HUES6 (cell line): ENCODE data around the gene ZG16B.

Experiments
- H3K27ac ChIP-seq: 2 replicates; pipeline ENCODE4 v1.7.0; 2013; ENCODE audit warnings: low read depth, mild to moderate bottlenecking, low read length, inconsistent platforms
- H3K27me3 ChIP-seq: 2 replicates; pipeline ENCODE4 v1.6.1; 2013; ENCODE audit warnings: low read length; ENCODE audit not compliant: control insufficient read depth, insufficient read depth
- H3K36me3 ChIP-seq: 2 replicates; pipeline ENCODE4 v1.6.1; 2013; ENCODE audit warnings: low read length; ENCODE audit not compliant: control insufficient read depth, insufficient read depth
- H3K4me1 ChIP-seq: 2 replicates; pipeline ENCODE4 v1.6.1; 2013; ENCODE audit warnings: low read length; ENCODE audit not compliant: control insufficient read depth, insufficient read depth
- H3K4me3 ChIP-seq: 2 replicates; pipeline ENCODE4 v1.5.1; 2013; ENCODE audit warnings: low read depth, low read length
- H3K9ac ChIP-seq: one replicate; pipeline ENCODE4 v1.6.1; 2013; ENCODE audit warnings: mild to moderate bottlenecking, low read length
- H3K9me3 ChIP-seq: 2 replicates; pipeline ENCODE4 v1.6.1; 2013; ENCODE audit warnings: low read depth, low read length; ENCODE audit not compliant: control insufficient read depth, insufficient read depth

The ZG16B gene

DNA sequence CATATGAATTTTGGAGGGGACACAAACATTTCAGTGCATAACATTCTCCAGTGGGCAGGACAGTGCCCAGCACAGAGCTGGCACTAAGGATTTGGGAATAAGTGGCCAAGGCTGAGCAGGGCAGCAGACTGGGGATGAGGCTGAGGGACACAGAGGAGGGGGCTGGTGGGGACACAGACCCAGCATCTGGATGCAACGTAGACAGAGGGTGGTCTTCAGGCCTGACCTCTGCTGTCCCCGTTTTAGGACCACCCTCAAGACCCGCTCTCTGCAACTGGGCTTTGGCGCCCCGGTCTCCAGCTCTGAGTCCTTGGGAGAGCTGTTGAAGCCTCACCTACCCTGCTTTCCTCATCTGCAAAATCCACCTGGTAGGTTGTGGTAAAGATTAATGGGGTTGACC is 39.5 kb upstream of the ZG16B start:
- Histone ChIP-seq H3K9me3 (no peaks in the 10 kb centered on the region), H3K36me3 (no peaks in the 10 kb centered on the region), H3K27me3 (peaks cover 20% of the 10 kb centered on the region), H3K4me3 (no peak overlapping the region), H3K27ac (no peak overlapping the region), H3K9ac (no peak overlapping the region), H3K4me1 (0 out of 2 replicates have a peak, but pooled peaks cover 7% of the 10 kb centered on the region)

DNA sequence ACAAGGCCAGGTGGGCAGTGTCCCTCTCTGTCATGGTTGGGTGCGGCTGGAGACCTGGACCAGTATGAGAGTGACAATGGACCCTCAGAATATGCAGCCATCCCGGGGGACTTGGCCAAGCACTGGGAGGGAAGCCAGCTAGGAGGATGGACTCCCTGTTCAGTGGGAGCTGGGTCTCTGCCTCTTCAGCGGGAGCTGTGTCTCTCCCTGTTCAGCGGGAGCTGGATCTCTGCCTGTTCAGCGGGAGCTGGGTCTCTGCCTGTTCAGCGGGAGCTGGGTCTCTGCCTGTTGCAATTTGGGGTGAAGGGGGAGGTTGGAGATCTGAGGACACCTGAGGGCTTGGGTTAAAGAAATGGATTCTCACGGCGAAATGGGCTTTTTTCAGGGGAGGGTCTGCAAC is 38.9 kb upstream of the ZG16B start:
- Histone ChIP-seq H3K9ac (no peak overlapping the region), H3K4me1 (0 out of 2 replicates have a peak, but pooled peaks cover 2% of the 10 kb centered on the region), H3K4me3 (no peak overlapping the region), H3K27ac (no peak overlapping the region), H3K36me3 (no peaks in the 10 kb centered on the region), H3K27me3 (peaks cover 15% of the 10 kb centered on the region), H3K9me3 (no peaks in the 10 kb centered on the region)

DNA sequence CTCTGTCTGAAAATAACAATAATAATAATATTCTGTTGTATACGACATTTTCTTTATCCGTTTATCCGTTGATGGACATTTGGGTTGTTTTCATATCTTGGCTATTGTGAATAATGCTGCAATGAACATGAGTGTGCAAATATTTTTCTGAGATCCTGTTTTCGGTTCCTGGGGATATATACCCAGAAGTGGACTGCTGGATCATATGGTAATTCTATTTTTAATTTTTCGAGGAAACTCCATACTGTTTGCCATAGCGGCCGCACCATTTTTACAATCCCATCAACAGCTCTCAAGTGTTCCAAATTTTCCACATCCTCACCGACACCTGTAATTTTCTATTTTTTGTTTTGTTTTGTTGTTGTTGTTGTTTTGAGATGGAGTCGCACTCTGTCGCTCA is 37.2 kb upstream of the ZG16B start:
- peaks cover 7% of the 10 kb centered on the region for H3K27me3 ChIP-seq
- H3K9ac ChIP-seq, result no peak overlapping the region
- no peaks in the 10 kb centered on the region for H3K4me1 ChIP-seq
- no peak overlapping the region for H3K27ac ChIP-seq
- H3K4me3 ChIP-seq, result no peak overlapping the region
- no peaks in the 10 kb centered on the region for H3K9me3 ChIP-seq
- H3K36me3 ChIP-seq, result no peaks in the 10 kb centered on the region

DNA sequence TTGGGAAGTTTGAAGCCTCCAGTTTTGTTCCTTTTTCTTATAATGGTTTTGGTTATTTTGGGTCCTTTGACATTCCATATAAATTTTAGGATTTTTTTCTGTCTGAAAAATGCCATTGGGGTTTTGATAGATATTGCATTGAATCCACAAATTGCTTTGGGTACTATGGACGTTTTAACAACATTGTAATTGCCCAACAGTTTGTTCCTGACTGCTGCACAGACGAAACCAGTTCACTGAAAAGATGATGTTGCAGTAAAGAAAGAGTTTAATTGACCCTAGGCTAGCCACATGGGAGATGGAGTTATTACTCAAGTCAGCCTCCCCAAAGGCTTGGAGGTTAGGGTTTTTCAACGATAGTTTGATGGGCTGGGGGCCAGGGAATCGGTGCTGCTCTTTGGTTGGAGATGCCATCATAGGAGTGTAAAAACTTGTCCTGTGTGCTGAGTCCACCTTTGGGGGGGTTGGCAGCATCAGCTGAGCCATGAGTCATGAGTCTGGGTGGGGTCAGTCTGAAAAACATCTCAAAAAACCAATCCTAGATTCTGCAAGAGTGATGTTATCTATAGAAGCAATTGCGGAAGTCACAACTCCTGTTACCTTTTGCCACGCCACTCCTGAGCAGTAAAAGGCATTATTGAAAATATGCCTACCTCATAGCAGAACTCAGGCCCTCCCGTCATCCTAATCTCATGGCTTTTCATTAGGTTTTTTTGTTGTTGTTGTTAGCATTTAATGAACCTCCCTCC is 34.5 kb upstream of the ZG16B start:
- Histone ChIP-seq H3K4me3 (no peak overlapping the region), H3K36me3 (no peaks in the 10 kb centered on the region), H3K27ac (no peak overlapping the region), H3K9ac (no peak overlapping the region), H3K27me3 (no peaks in the 10 kb centered on the region), H3K4me1 (no peaks in the 10 kb centered on the region), H3K9me3 (no peaks in the 10 kb centered on the region)

DNA sequence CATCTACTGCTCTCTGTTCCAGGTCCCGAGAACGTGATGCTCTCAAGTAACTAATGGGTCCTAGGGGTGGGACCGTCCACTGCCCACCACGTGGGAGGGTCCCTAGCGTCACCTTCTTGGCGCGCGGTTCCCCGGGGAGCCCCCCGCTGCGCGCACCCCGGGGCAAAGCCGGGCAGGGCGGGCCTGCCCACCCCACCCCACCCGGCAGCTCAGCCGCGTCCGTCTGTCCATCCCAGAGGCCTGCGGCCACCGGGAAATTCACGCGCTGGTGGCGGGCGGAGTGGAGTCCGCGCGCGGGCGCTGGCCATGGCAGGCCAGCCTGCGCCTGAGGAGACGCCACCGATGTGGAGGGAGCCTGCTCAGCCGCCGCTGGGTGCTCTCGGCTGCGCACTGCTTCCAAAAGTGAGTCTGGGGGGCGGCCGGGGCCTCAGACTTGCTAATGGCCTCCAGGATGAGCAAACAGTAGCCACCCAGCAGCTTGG is 31.3 kb upstream of the ZG16B start:
- Histone ChIP-seq H3K9ac (no peak overlapping the region), H3K27ac (no peak overlapping the region), H3K9me3 (peaks cover 10% of the 10 kb centered on the region; the same call in 1 of the 2 replicates), H3K36me3 (no peaks in the 10 kb centered on the region), H3K4me3 (no peak overlapping the region), H3K27me3 (no peaks in the 10 kb centered on the region), H3K4me1 (no peaks in the 10 kb centered on the region)

DNA sequence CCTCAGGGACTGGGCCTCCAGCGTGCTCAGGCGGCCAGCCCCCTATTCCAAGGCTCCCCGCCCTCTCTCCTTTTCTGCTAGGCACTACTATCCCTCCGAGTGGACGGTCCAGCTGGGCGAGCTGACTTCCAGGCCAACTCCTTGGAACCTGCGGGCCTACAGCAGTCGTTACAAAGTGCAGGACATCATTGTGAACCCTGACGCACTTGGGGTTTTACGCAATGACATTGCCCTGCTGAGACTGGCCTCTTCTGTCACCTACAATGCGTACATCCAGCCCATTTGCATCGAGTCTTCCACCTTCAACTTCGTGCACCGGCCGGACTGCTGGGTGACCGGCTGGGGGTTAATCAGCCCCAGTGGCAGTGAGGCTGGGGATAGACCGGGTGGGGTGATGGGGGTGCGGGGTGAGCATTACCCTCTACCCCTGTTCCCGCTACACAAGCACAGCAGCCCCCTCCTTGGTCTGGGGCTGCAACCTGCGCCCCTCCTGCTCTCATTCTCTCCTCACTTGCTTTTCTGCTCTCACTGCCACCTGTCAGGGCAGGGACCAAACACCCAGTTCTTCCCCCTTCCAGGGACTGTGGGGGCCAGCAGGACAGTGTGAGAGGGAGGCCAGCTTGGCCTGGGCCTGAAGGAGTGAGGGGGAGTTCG is 30.8 kb upstream of the ZG16B start:
- Histone ChIP-seq H3K4me3 (no peak overlapping the region), H3K27ac (no peak overlapping the region), H3K4me1 (no peaks in the 10 kb centered on the region), H3K9ac (no peak overlapping the region), H3K9me3 (peaks cover 16% of the 10 kb centered on the region), H3K27me3 (no peaks in the 10 kb centered on the region), H3K36me3 (no peaks in the 10 kb centered on the region)

DNA sequence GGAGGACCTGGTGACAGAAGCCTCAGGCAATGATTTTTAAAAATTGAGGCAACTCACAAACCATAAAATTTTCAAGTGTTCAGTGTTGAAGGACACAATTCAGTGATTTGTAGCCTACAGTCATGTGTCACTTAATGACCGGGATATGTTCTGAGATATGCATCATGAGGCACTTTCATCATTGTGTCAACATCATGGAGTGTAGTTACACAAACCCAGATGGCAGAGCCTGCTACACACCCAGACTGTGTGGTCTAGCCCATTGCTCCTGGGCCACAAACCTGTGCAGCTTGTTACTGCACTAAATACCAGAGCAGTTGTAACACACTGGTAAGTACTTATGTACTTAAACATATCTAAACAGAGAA is 30.3 kb upstream of the ZG16B start:
- Histone ChIP-seq H3K27me3 (no peaks in the 10 kb centered on the region), H3K9ac (no peak overlapping the region), H3K27ac (no peak overlapping the region), H3K4me1 (no peaks in the 10 kb centered on the region), H3K36me3 (no peaks in the 10 kb centered on the region), H3K9me3 (peaks cover 21% of the 10 kb centered on the region), H3K4me3 (no peak overlapping the region)

DNA sequence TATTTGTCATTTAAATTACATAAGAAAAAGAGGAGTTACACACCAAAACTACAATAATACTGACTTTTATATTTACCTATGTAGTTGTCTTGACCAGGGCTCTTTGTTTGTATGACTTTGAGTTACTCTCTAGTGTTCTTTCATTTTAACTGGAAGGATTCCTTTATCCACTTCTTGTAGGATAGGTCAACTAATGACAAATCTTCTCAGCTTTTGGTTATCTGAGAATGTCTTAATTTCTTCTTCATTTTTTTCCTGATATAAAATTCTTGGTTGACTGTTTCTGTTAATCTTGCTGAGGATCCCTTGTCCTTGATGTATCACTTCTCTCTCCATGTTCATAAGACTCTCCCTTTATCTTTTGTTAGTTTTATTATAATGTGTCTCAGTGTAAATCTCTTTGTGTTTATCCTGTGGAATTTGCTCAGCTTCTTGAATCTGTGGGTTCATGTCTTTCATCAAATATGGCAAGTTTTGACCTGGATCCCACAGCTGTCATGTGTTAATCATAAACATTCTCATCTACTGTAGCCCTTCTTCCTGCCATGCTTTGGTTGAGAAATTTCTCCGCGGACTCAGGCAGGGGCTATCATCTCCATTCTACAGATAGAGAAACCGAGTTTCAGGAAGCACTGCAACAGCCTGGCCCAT is 26.4 kb upstream of the ZG16B start:
- Histone ChIP-seq H3K4me1 (no peaks in the 10 kb centered on the region), H3K27me3 (peaks cover 10% of the 10 kb centered on the region; the same call in 1 of the 2 replicates), H3K27ac (no peak overlapping the region), H3K36me3 (no peaks in the 10 kb centered on the region), H3K9ac (no peak overlapping the region), H3K4me3 (no peak overlapping the region), H3K9me3 (peaks cover 25% of the 10 kb centered on the region)

DNA sequence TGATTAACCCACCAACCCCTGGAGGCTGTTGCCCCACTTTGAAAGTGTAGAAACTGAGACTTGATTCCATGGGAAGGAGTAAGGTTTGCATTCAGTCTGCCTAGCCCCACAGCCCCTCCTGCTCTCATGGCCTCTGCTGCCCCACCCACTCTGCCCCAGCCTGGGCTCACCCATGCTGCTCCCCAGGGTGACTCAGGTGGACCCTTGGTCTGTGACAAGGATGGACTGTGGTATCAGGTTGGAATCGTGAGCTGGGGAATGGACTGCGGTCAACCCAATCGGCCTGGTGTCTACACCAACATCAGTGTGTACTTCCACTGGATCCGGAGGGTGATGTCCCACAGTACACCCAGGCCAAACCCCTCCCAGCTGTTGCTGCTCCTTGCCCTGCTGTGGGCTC is 25.4 kb upstream of the ZG16B start:
- peaks cover 25% of the 10 kb centered on the region for H3K9me3 ChIP-seq
- peaks cover 10% of the 10 kb centered on the region; the same call in 1 of the 2 replicates for H3K27me3 ChIP-seq
- no peak overlapping the region for H3K9ac ChIP-seq
- H3K36me3 ChIP-seq, result no peaks in the 10 kb centered on the region
- no peak overlapping the region for H3K4me3 ChIP-seq
- no peak overlapping the region for H3K27ac ChIP-seq
- H3K4me1 ChIP-seq, result no peaks in the 10 kb centered on the region

DNA sequence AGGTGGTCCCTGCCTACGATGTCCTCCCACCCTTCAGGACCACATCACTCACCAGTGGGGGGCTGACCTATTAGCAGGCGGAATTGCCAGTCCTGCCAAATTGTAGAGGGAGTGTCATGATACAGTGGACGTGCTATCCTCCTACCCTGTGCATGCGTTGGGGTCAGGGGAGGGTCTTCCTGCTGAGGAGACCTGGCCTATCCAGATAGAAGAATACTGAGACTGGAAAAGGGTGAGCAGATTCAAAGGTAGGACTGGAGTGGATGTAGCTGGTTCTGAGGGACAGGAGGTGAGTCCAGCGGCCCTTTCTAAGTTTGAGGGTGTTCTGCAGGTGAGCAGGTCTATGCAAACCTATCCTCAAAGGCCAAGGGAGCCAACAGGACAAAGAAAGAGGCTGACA is 23.8 kb upstream of the ZG16B start:
- Histone ChIP-seq H3K4me3 (no peak overlapping the region), H3K36me3 (no peaks in the 10 kb centered on the region), H3K4me1 (no peaks in the 10 kb centered on the region), H3K9me3 (peaks cover 25% of the 10 kb centered on the region), H3K27me3 (peaks cover 11% of the 10 kb centered on the region; the same call in 1 of the 2 replicates), H3K27ac (no peak overlapping the region), H3K9ac (no peak overlapping the region)

DNA sequence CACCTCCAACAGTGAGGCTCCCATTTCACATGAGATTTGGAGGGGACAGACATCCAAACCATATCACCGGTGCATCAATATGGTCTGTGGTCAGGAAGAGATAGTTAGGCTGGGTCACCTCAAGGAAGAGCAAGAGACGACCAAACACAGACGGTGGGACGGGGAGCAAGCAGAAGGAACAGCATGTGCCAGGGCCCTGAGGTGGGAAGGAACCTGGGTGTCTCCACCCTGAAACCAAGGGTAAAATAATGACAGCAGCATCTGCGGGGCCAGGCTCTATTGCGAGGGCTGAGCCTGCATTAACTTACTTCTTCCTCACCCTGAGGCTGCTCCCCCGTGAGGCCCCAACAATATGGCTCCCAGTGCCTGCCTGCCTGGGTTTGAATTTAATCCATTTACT is 21.9 kb upstream of the ZG16B start:
- H3K4me3 ChIP-seq, result no peak overlapping the region
- no peaks in the 10 kb centered on the region for H3K36me3 ChIP-seq
- H3K9ac ChIP-seq, result no peak overlapping the region
- peaks cover 19% of the 10 kb centered on the region for H3K9me3 ChIP-seq
- H3K4me1 ChIP-seq, result peaks cover 8% of the 10 kb centered on the region; the same call in 1 of the 2 replicates
- H3K27me3 ChIP-seq, result peaks cover 14% of the 10 kb centered on the region; the same call in 1 of the 2 replicates
- H3K27ac ChIP-seq, result no peak overlapping the region
